PC-3 (cell line): ENCODE measurements around the gene S100PBP.

ENCODE experiments used
- EZH2 ChIP-seq: fragments of 300-600 bp; sonication (generic); IDR thresholded peaks from one replicate; pipeline ENCODE4 v1.6.1; 2017; ENCODE audit warnings: antibody characterized with exemption, mild to moderate bottlenecking, low read length; ENCODE audit not compliant: unreplicated experiment
- TF ChIP-seq, protein P1 (sequence below): fragments of 300-600 bp; sonication (generic); conservative IDR thresholded peaks from 2 replicates; pipeline ENCODE4 v1.5.1; 2017; ENCODE audit warnings: antibody characterized with exemption, low read depth, mild to moderate bottlenecking, low read length

DNA sequence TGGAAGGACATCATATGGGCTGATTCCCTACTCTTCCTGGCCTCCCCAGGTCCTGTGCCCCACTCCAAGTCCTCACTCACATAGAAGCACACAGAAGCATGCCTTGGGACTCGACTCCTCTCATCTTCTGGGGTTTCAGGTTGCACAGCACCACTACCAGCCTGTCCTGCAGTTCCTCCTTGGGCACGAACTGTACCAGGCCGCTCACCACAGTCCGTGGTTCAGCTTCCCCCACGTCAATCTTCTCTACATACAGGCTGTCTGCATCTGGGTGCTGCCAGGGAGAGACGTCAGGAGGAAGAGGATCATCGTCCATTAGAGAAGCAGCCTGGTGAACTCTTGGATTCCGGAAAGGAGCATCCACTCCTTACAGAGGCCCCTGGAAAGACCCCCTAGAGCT is 37.4 kb upstream of the S100PBP start:
- TF ChIP-seq, protein P1, sequence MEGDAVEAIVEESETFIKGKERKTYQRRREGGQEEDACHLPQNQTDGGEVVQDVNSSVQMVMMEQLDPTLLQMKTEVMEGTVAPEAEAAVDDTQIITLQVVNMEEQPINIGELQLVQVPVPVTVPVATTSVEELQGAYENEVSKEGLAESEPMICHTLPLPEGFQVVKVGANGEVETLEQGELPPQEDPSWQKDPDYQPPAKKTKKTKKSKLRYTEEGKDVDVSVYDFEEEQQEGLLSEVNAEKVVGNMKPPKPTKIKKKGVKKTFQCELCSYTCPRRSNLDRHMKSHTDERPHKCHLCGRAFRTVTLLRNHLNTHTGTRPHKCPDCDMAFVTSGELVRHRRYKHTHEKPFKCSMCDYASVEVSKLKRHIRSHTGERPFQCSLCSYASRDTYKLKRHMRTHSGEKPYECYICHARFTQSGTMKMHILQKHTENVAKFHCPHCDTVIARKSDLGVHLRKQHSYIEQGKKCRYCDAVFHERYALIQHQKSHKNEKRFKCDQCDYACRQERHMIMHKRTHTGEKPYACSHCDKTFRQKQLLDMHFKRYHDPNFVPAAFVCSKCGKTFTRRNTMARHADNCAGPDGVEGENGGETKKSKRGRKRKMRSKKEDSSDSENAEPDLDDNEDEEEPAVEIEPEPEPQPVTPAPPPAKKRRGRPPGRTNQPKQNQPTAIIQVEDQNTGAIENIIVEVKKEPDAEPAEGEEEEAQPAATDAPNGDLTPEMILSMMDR: no peak
- TF ChIP-seq EZH2: no peak
